HCT116 (cell line): ENCODE measurements around the gene COL5A1.

Source experiments
- EZH2 ChIP-seq: fragments of 200-600 bp; sonication (generic); IDR thresholded peaks from 2 replicates; pipeline ENCODE4 v1.6.1; 2017; ENCODE audit warnings: antibody characterized with exemption, mixed run types
- TF ChIP-seq, protein P1 (sequence below), 3 experiments: fragments of 200-600 bp in 1 of 3; sonication (generic) in 1 of 3; IDR thresholded peaks in 2 of 3; conservative IDR thresholded peaks in 1 of 3; 2 replicates each; pipeline ENCODE4 v1.5.1; 2012 to 2017; ENCODE audit warnings: low read depth in 2 of 3, low read length in 2 of 3, antibody characterized with exemption in 1 of 3, borderline replicate concordance in 1 of 3, control low read depth in 1 of 3, mild to moderate bottlenecking in 1 of 3, mixed read lengths in 1 of 3, mixed run types in 1 of 3, moderate library complexity in 1 of 3; ENCODE audit not compliant: insufficient read depth in 1 of 3
- TF ChIP-seq, protein P2 (sequence below): IDR thresholded peaks from 2 replicates; pipeline ENCODE4 v1.6.1; 2012

DNA sequence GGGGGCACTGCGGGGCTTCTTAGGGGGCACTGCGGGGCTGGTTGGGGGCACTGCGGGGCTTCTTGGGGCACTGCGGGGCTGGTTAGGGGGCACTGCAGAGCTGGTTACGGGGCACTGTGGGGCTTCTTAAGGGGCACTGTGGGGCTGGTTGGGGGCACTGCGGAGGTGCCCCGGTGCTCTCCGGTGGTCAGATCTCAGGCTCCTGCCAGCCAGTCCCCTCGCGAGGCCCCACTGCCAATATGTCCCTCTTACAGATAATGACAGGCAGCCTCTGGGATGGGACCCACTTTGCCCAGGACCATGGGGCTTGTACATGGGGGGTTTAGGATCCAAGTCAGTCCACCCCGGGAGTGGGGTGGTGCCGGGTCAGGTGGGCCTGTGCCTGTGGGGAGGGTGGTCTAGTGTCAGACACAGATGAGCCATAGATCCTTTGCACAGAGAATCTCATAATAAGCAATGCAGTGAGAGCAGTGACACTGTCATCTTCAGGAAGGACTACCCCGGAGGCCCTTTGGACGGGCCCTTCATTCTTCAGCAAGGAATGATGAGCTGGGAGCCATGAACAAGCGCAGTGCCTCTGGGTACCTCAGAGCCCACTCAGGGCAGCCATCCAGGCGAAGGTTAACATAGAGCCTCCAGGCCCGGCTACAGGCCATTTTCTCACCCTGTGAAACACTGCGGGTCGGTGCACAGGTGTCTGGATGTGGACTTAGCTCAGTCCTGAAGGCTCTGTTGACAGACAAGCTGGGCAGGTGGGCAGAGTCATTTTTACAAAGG is 38.2 kb downstream of the COL5A1 start:
- TF ChIP-seq, protein P1, sequence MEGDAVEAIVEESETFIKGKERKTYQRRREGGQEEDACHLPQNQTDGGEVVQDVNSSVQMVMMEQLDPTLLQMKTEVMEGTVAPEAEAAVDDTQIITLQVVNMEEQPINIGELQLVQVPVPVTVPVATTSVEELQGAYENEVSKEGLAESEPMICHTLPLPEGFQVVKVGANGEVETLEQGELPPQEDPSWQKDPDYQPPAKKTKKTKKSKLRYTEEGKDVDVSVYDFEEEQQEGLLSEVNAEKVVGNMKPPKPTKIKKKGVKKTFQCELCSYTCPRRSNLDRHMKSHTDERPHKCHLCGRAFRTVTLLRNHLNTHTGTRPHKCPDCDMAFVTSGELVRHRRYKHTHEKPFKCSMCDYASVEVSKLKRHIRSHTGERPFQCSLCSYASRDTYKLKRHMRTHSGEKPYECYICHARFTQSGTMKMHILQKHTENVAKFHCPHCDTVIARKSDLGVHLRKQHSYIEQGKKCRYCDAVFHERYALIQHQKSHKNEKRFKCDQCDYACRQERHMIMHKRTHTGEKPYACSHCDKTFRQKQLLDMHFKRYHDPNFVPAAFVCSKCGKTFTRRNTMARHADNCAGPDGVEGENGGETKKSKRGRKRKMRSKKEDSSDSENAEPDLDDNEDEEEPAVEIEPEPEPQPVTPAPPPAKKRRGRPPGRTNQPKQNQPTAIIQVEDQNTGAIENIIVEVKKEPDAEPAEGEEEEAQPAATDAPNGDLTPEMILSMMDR (IDR thresholded peaks at IDR 0.05 in 2 of 3, conservative IDR thresholded peaks at IDR 0.05 in 1 of 3; ENCODE audit: borderline replicate concordance in 1 of 3, insufficient read depth in 1 of 3, low read depth in 2 of 3, low read length in 2 of 3): no peak
- no peak for TF ChIP-seq EZH2
- TF ChIP-seq, protein P2, sequence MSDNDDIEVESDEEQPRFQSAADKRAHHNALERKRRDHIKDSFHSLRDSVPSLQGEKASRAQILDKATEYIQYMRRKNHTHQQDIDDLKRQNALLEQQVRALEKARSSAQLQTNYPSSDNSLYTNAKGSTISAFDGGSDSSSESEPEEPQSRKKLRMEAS: no peak
